HepG2 (cell line): ENCODE data around the gene METRN. TPM values are rescaled to one million over a fixed set of nuclear protein-coding genes. Genes with fewer than 3 reads are reported as not detected.

Source experiments
- ATAC-seq: fragments of 200-7000 bp; cut with Tn5 transposase; 3 replicates; pipeline ENCODE4 v1.9.1; 2020; ENCODE audit warnings: mild to moderate bottlenecking, moderate library complexity
- BruUV-seq: library from RNA; stranded (reverse); fragments of 400-500 nt; replicated peaks from 2 replicates; lab custom pipeline; 2021; lab: Mats Ljungman, UMichigan
- CTCF ChIA-PET: fragments of 300-600 bp; formaldehyde crosslinking; extraction: SDS; loops from one replicate; lab custom pipeline; 2021; ENCODE audit warnings: low total read pairs, inconsistent platforms, low intra/inter-chr PET ratio; lab: Yijun Ruan, JAX
- POLR2A ChIA-PET: fragments of 350-600 bp; sonication (Branson Sonifier 250); formaldehyde crosslinking; loops from one replicate; lab custom pipeline; 2020; ENCODE audit warnings: antibody characterized with exemption, inconsistent platforms; lab: Yijun Ruan, JAX
- DNase-seq: peaks from one replicate; pipeline ENCODE4 v3.0.0-alpha.2; 2015; ENCODE audit warnings: low spot score
- FAIRE-seq: peaks from 3 replicates; lab custom pipeline; 2011; peaks lifted over from hg19 to GRCh38; lab: Jason Lieb, UNC
- H2AFZ ChIP-seq: one replicate; pipeline ENCODE4 v1.6.1; 2011; ENCODE audit warnings: low read length, inconsistent platforms
- H3K27ac ChIP-seq: fragments of 300-600 bp; 3 replicates; pipeline ENCODE4 v1.8.0; 2011; ENCODE audit warnings: mixed run types, mild to moderate bottlenecking, mixed read lengths, low read length, inconsistent platforms; ENCODE audit not compliant: insufficient read depth; ENCODE audit errors: extremely low read length
- H3K27me3 ChIP-seq, 2 experiments: fragments of 200-600 bp in 1 of 2; 2 replicates in 1 of 2; 3 replicates in 1 of 2; pipeline versions ENCODE4 v1.6.0 to v1.8.0; 2011; ENCODE audit warnings: low read length in 2 of 2, mild to moderate bottlenecking in 2 of 2, moderate library complexity in 2 of 2, inconsistent platforms in 1 of 2; ENCODE audit not compliant: insufficient read depth in 2 of 2, control insufficient read depth in 1 of 2
- H3K36me3 ChIP-seq, 2 experiments: fragments of 200-600 bp in 1 of 2; replicated peaks in 1 of 2; 2 replicates in 1 of 2; 3 replicates in 1 of 2; pipeline versions ENCODE4 v1.5.1 to v1.8.0; 2011; ENCODE audit warnings: low read length in 2 of 2, inconsistent platforms in 1 of 2; ENCODE audit not compliant: insufficient read depth in 2 of 2, control insufficient read depth in 1 of 2
- H3K4me1 ChIP-seq: 2 replicates; pipeline ENCODE4 v1.5.1; 2012; ENCODE audit warnings: low read length, inconsistent platforms; ENCODE audit not compliant: insufficient read depth
- H3K4me2 ChIP-seq: 2 replicates; pipeline ENCODE4 v1.6.0; 2011; ENCODE audit warnings: low read depth, low read length, inconsistent platforms
- H3K4me3 ChIP-seq, 3 experiments: fragments of 200-600 bp in 1 of 3; sonication (generic), shearing (Covaris generic) in 1 of 3; replicated peaks in 1 of 3; 2 replicates each; pipeline ENCODE4 v1.5.1; 2011 to 2016; ENCODE audit warnings: low read length in 3 of 3, inconsistent platforms in 2 of 3, low read depth in 2 of 3, mild to moderate bottlenecking in 2 of 3, control low read depth in 1 of 3, mixed read lengths in 1 of 3; ENCODE audit not compliant: insufficient read depth in 1 of 3
- H3K79me2 ChIP-seq: one replicate; pipeline ENCODE4 v1.6.1; 2011; ENCODE audit warnings: low read length, inconsistent platforms; ENCODE audit not compliant: insufficient read depth
- H3K9ac ChIP-seq: 2 replicates; pipeline ENCODE4 v1.6.0; 2011; ENCODE audit warnings: mild to moderate bottlenecking, low read depth, low read length, inconsistent platforms; ENCODE audit not compliant: insufficient read depth
- H3K9me3 ChIP-seq: 2 replicates; pipeline ENCODE4 v1.5.1; 2012; ENCODE audit warnings: mild to moderate bottlenecking, low read length
- H4K20me1 ChIP-seq: 2 replicates; pipeline ENCODE4 v1.6.0; 2011; ENCODE audit warnings: inconsistent platforms, mild to moderate bottlenecking, low read length, moderate library complexity; ENCODE audit not compliant: insufficient read depth
- AGO2 ChIP-seq: fragments of 200-400 bp; formaldehyde crosslinking; optimal IDR thresholded peaks from 2 replicates; pipeline ENCODE3; 2017; ENCODE audit warnings: mild to moderate bottlenecking, low read depth, low read length, moderate library complexity
- ESRRA ChIP-seq: sonication (generic); formaldehyde crosslinking; IDR thresholded peaks from 2 replicates; pipeline ENCODE4 v1.5.1; 2020; ENCODE audit warnings: mild to moderate bottlenecking, low read depth, missing genetic modification reagents
- HNRNPL ChIP-seq: fragments of 200-400 bp; formaldehyde crosslinking; IDR thresholded peaks from 2 replicates; pipeline ENCODE4 v1.6.1; 2017; ENCODE audit warnings: mild to moderate bottlenecking, low read depth, low read length
- RBFOX2 ChIP-seq: fragments of 200-400 bp; formaldehyde crosslinking; IDR thresholded peaks from 2 replicates; pipeline ENCODE4 v1.6.1; 2017; ENCODE audit warnings: low read depth, mild to moderate bottlenecking, low read length
- SP140L ChIP-seq: sonication (generic); formaldehyde crosslinking; IDR thresholded peaks from 2 replicates; pipeline ENCODE4 v1.4.0; 2020; ENCODE audit warnings: missing genetic modification reagents, borderline replicate concordance
- THAP7 ChIP-seq: sonication (generic); formaldehyde crosslinking; IDR thresholded peaks from 2 replicates; pipeline ENCODE4 v1.8.1; 2023; ENCODE audit warnings: mild to moderate bottlenecking, missing genetic modification reagents
- ZNF816 ChIP-seq: sonication (generic); formaldehyde crosslinking; IDR thresholded peaks from 2 replicates; pipeline ENCODE4 v1.8.0; 2022; ENCODE audit warnings: missing genetic modification reagents, mild to moderate bottlenecking, borderline replicate concordance
- WGBS: methylation state at CpG from one replicate; pipeline ENCODE4 v1.1.6; 2017; ENCODE audit warnings: low lambda C conversion rate; 5-methylcytosine and 5-hydroxymethylcytosine counted together
- in situ Hi-C: cut with HindIII; loops from 2 replicates; pipeline ENCODE4 v1.10.0; 2017; ENCODE audit warnings: low pct_unique_long_range_greater_than_20kb; ENCODE audit not compliant: extremely low pct_ligation_motif_present
- intact Hi-C: fragments of 100-400 bp; cut with micrococcal nuclease; formaldehyde crosslinking; loops from one replicate; pipeline ENCODE4 v1.10.0; 2022; ENCODE audit not compliant: unreplicated experiment
- polyA plus RNA-seq, 8 experiments: library from polyadenylated mRNA; depleted of rRNA in 3 of 8; stranded (reverse) in 7 of 8; unstranded in 1 of 8; fragments of >200 nt; fragmentation: Illumina TruSeq in 4 of 8; extraction: Trizol in 4 of 8; gene quantifications; 2 replicates each; pipeline versions ENCODE4 v1.2.1 to v1.2.3, GENCODE V29; 2011 to 2016; ENCODE audit warnings: low read depth in 4 of 8, missing spikeins in 1 of 8, mixed read lengths in 1 of 8; ENCODE audit not compliant: insufficient read depth in 1 of 8
- total RNA-seq, 5 experiments: library from RNA; depleted of rRNA; stranded (reverse); fragments of >200 nt; fragmentation: Illumina TruSeq; extraction: Trizol; gene quantifications; 2 replicates each; pipeline ENCODE4 v1.2.3, GENCODE V29; 2016; ENCODE audit warnings: low read depth in 1 of 5

The METRN gene
- total and polyA plus RNA-seq, 2 of the 13 experiments (the other 11 are each of a cell fraction or from before 2014, with no cell fraction given), result 25.5 to 46.1 TPM

- H2AFZ ChIP-seq, result no peak overlapping the region
- 92% methylated on average over 5 of the region's 19 CpGs for WGBS
- H3K27ac ChIP-seq, result no peak overlapping the region
- BruUV-seq, result no TSS peak
- no peak overlapping the region for H3K9ac ChIP-seq
- POLR2A ChIA-PET, result interaction anchor here (0.6 kb wide), 1 partner anchor 36 kb away, joined by 3 read pairs; the partner anchor contains the start of gene METTL26
- FAIRE-seq, result no peak
- CTCF ChIA-PET, result no interaction called here
- H3K9me3 ChIP-seq, result no peaks in the 10 kb centered on the region
- H3K4me2 ChIP-seq, result no peak overlapping the region
- TF ChIP-seq RBFOX2 (peak; percentile 48; the same call in 1 of the 2 replicates), ESRRA (CRISPR knock-in tag) (no peak), SP140L (CRISPR knock-in tag) (no peak), AGO2 (peak; percentile 19)
- TF ChIP-seq, all 625 proteins: peak for 2
- no peak overlapping the region for H3K4me3 ChIP-seq
- peaks cover 36% of the 10 kb centered on the region for H3K4me1 ChIP-seq
- peaks cover 22 to 42% of the 10 kb centered on the region in 2 experiments; a peak in 4 of 5 replicates for H3K36me3 ChIP-seq
- intact Hi-C loops, result no loop called here
- no peak for DNase-seq
- H3K27me3 ChIP-seq, result no peaks in the 10 kb centered on the region
- H3K79me2 ChIP-seq, result peaks cover 17% of the 10 kb centered on the region
- no peaks in the 10 kb centered on the region for H4K20me1 ChIP-seq
- in situ Hi-C loops, result no loop called here
- no peak for ATAC-seq
Measured at GRCh38 chr16:672371-672770, 42.5 kb upstream of the METRN start.

- DNase-seq (no peak), FAIRE-seq (no peak), ATAC-seq (no peak)
- Histone ChIP-seq H4K20me1 (no peaks in the 10 kb centered on the region), H3K4me3 (no peak overlapping the region), H3K4me2 (no peak overlapping the region), H3K9ac (no peak overlapping the region), H3K27ac (no peak overlapping the region), H3K79me2 (peaks cover 17% of the 10 kb centered on the region), H3K4me1 (peaks cover 32% of the 10 kb centered on the region), H3K27me3 (no peaks in the 10 kb centered on the region), H3K9me3 (no peaks in the 10 kb centered on the region), H2AFZ (no peak overlapping the region), H3K36me3 (peaks cover 22 to 42% of the 10 kb centered on the region in 2 experiments; a peak in 4 of 5 replicates)
- POLR2A ChIA-PET, result no interaction called here
- CTCF ChIA-PET, result no interaction called here
- in situ Hi-C loops (no loop called here), intact Hi-C loops (no loop called here)
- TF ChIP-seq ZNF816 (no peak), AGO2 (peak; percentile 12), HNRNPL (0 out of 2 replicates have a peak, but pooled peaks have one; percentile 15), RBFOX2 (peak; percentile 27; the same call in 1 of the 2 replicates), THAP7 (CRISPR knock-in tag) (no peak)
- BruUV-seq, result no TSS peak
- 100% methylated on average over 13 of the region's 21 CpGs for WGBS
Measured at GRCh38 chr16:672851-673250, 42.1 kb upstream of the METRN start.
